Osteoblast (primary cell): ENCODE measurements around the gene LYRM2. TPM values are rescaled to one million over a fixed set of nuclear protein-coding genes. Genes with fewer than 3 reads are reported as not detected.

ENCODE experiments used
- DNase-seq: peaks from one replicate; pipeline ENCODE4 v3.0.0; 2011; ENCODE audit warnings: low spot score, mixed read lengths; ENCODE audit not compliant: insufficient read length; ENCODE audit errors: missing footprints
- H2AFZ ChIP-seq: 2 replicates; pipeline ENCODE4 v1.6.0; 2011; ENCODE audit warnings: mild to moderate bottlenecking, low read length
- H3K27ac ChIP-seq: 2 replicates; pipeline ENCODE4 v1.5.1; 2011; ENCODE audit warnings: mild to moderate bottlenecking, low read depth, low read length, moderate library complexity
- H3K27me3 ChIP-seq: 2 replicates; pipeline ENCODE4 v1.6.0; 2012; ENCODE audit warnings: mild to moderate bottlenecking, control low read depth, inconsistent platforms, low read length, moderate library complexity; ENCODE audit not compliant: insufficient read depth
- H3K36me3 ChIP-seq: 2 replicates; pipeline ENCODE4 v1.5.1; 2011; ENCODE audit warnings: mild to moderate bottlenecking, low read length, control low read depth, moderate library complexity; ENCODE audit not compliant: insufficient read depth
- H3K4me1 ChIP-seq: 2 replicates; pipeline ENCODE4 v1.5.1; 2011; ENCODE audit warnings: mild to moderate bottlenecking, low read length, control low read depth, moderate library complexity; ENCODE audit not compliant: insufficient read depth
- H3K4me2 ChIP-seq: 2 replicates; pipeline ENCODE4 v1.6.0; 2011; ENCODE audit warnings: mild to moderate bottlenecking, low read length; ENCODE audit not compliant: insufficient read depth
- H3K4me3 ChIP-seq: fragments of 200-600 bp; sonication (generic); 3 replicates; pipeline ENCODE4 v1.5.1; 2012; ENCODE audit warnings: mild to moderate bottlenecking, low read length, inconsistent platforms; ENCODE audit not compliant: insufficient read depth
- H3K79me2 ChIP-seq: 2 replicates; pipeline ENCODE4 v1.6.0; 2012; ENCODE audit warnings: mild to moderate bottlenecking, low read length, control low read depth, inconsistent platforms; ENCODE audit not compliant: insufficient read depth
- H3K9me3 ChIP-seq: 2 replicates; pipeline ENCODE4 v1.5.1; 2011; ENCODE audit warnings: low read depth, low read length, control low read depth
- H4K20me1 ChIP-seq: 2 replicates; pipeline ENCODE4 v1.6.0; 2012; ENCODE audit warnings: mild to moderate bottlenecking, low read length, control low read depth; ENCODE audit not compliant: insufficient read depth
- CTCF ChIP-seq: IDR thresholded peaks from 2 replicates; pipeline ENCODE4 v1.5.1; 2011; ENCODE audit warnings: mild to moderate bottlenecking, low read depth, low read length, moderate library complexity; ENCODE audit errors: extremely low read depth
- total RNA-seq: library from RNA; depleted of rRNA; stranded (reverse); fragments of >200 nt; gene quantifications from 2 replicates; pipeline ENCODE4 v1.2.3, GENCODE V29; 2012

LYRM2 gene
- total RNA-seq, 1 donor = 24.6 TPM

GRCh38 chr6:89596056-89596455 is 42.5 kb downstream of the LYRM2 start:
- no peak overlapping the region for H3K4me2 ChIP-seq
- H3K27ac ChIP-seq = no peak overlapping the region
- H3K27me3 ChIP-seq = no peaks in the 10 kb centered on the region
- no peaks in the 10 kb centered on the region for H3K79me2 ChIP-seq
- no peak overlapping the region for H3K4me3 ChIP-seq
- TF ChIP-seq CTCF = no peak
- no peaks in the 10 kb centered on the region for H4K20me1 ChIP-seq
- no peaks in the 10 kb centered on the region for H3K36me3 ChIP-seq
- H2AFZ ChIP-seq = no peak overlapping the region
- H3K4me1 ChIP-seq = no peaks in the 10 kb centered on the region
- no peaks in the 10 kb centered on the region for H3K9me3 ChIP-seq
- DNase-seq = no peak

- Histone ChIP-seq H3K4me1 (no peaks in the 10 kb centered on the region), H3K4me3 (no peak overlapping the region), H4K20me1 (no peaks in the 10 kb centered on the region), H3K36me3 (no peaks in the 10 kb centered on the region), H3K4me2 (no peak overlapping the region), H3K27ac (no peak overlapping the region), H2AFZ (no peak overlapping the region), H3K79me2 (no peaks in the 10 kb centered on the region), H3K9me3 (no peaks in the 10 kb centered on the region), H3K27me3 (no peaks in the 10 kb centered on the region)
- DNase-seq = no peak
- no peak for TF ChIP-seq CTCF
These were observed 46.8 kb downstream of the LYRM2 start for GRCh38 chr6:89591745-89592144.

GRCh38 chr6:89590133-89590532 is 48.4 kb downstream of the LYRM2 start:
- no peak for DNase-seq
- no peaks in the 10 kb centered on the region for H3K36me3 ChIP-seq

More at GRCh38 chr6:89590133-89590532, 48.4 kb downstream of the LYRM2 start:
- Histone ChIP-seq H4K20me1 (no peaks in the 10 kb centered on the region), H3K4me3 (no peak overlapping the region), H3K4me1 (no peaks in the 10 kb centered on the region), H3K79me2 (no peaks in the 10 kb centered on the region), H2AFZ (no peak overlapping the region), H3K4me2 (no peak overlapping the region), H3K9me3 (no peaks in the 10 kb centered on the region), H3K27ac (no peak overlapping the region), H3K27me3 (no peaks in the 10 kb centered on the region)
- TF ChIP-seq CTCF = no peak
